NCI-H2171 treated with DMSO at 0.1 percent for 48 hours (cell line): ENCODE measurements around the gene ATG2B.

Experiments used
- DNase-seq: peaks from one replicate; lab custom pipeline; 2025; lab: John Stamatoyannopoulos, UW

ATG2B gene

GRCh38 chr14:96270565-96271420 lies 92.3 kb downstream of the ATG2B start:
- no peak for DNase-seq

GRCh38 chr14:96269359-96269710 lies 93.8 kb downstream of the ATG2B start:
- DNase-seq = no peak

- no peak for DNase-seq
These were observed 94.4 kb downstream of the ATG2B start for GRCh38 chr14:96268431-96269358.

GRCh38 chr14:96267916-96268315 lies 95.2 kb downstream of the ATG2B start:
- no peak for DNase-seq

- DNase-seq = peak; percentile 89
These were observed 95.8 kb downstream of the ATG2B start for GRCh38 chr14:96267336-96267735.

GRCh38 chr14:96265383-96266095 lies 97.6 kb downstream of the ATG2B start:
- peak; percentile 74 for DNase-seq

GRCh38 chr14:96264853-96265252 lies 98.3 kb downstream of the ATG2B start:
- no peak for DNase-seq

GRCh38 chr14:96264200-96264553 lies 99.0 kb downstream of the ATG2B start:
- no peak for DNase-seq

- DNase-seq = peak; percentile 49
These were observed 99.6 kb downstream of the ATG2B start for GRCh38 chr14:96263347-96264199.

GRCh38 chr14:96261772-96262655 lies 101.1 kb downstream of the ATG2B start:
- DNase-seq = no peak

- peak; percentile 89 for DNase-seq
These were observed 102.1 kb downstream of the ATG2B start for GRCh38 chr14:96261053-96261452.

GRCh38 chr14:96260341-96260821 lies 102.8 kb downstream of the ATG2B start:
- peak; percentile 76 for DNase-seq

GRCh38 chr14:96257900-96258299 lies 105.2 kb downstream of the ATG2B start:
- no peak for DNase-seq

- no peak for DNase-seq
These were observed 106.1 kb downstream of the ATG2B start for GRCh38 chr14:96257056-96257455.

GRCh38 chr14:96256407-96256806 lies 106.7 kb downstream of the ATG2B start:
- no peak for DNase-seq

GRCh38 chr14:96255501-96256366 lies 107.4 kb downstream of the ATG2B start, which contains the start of gene BDKRB1:
Gene BDKRB1, plus strand, starts transcription at chr14:96256210. Its CDS starts 7,473 bp downstream, at chr14:96263683.
- DNase-seq = no peak

GRCh38 chr14:96254687-96255086 lies 108.5 kb downstream of the ATG2B start:
- no peak for DNase-seq

- DNase-seq = peak; percentile 45
These were observed 110.1 kb downstream of the ATG2B start for GRCh38 chr14:96252999-96253539.
